ENCODE measurements around the gene PRKCE.

DNA sequence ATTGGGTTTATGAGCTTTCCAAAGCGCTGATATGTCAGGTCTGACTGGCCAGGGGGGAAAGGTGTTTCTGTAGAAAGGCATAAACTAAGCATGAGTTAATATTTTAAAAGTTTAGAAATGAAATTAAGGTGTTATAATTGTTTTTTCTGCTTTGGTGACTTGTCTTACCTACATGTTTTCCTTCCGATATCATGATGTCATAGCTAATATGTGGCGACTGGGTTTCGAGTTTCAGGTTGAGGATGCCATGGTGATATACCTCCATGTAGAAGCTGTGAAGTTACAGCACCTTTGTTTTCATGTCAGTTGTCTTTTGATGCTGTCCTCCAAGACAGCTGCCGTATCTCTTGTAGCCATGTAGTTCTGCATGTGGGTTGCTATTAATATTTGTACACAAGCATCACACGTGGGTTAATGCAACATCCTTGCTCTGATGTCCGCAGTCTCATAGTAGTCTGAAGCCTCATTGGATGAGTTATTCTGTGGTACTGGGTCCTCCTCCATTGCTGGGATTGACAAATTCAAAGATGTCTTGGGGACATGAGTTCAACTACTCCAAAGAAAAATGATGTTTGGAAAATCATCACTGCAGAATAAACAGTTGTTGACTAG is 230.6 kb downstream of the PRKCE start:
- TF ChIP-seq, protein P1, sequence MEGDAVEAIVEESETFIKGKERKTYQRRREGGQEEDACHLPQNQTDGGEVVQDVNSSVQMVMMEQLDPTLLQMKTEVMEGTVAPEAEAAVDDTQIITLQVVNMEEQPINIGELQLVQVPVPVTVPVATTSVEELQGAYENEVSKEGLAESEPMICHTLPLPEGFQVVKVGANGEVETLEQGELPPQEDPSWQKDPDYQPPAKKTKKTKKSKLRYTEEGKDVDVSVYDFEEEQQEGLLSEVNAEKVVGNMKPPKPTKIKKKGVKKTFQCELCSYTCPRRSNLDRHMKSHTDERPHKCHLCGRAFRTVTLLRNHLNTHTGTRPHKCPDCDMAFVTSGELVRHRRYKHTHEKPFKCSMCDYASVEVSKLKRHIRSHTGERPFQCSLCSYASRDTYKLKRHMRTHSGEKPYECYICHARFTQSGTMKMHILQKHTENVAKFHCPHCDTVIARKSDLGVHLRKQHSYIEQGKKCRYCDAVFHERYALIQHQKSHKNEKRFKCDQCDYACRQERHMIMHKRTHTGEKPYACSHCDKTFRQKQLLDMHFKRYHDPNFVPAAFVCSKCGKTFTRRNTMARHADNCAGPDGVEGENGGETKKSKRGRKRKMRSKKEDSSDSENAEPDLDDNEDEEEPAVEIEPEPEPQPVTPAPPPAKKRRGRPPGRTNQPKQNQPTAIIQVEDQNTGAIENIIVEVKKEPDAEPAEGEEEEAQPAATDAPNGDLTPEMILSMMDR (conservative IDR thresholded peaks at IDR 0.05; ENCODE audit: low read depth, low read length): no peak
- TF ChIP-seq EZH2 (IDR thresholded peaks at IDR 0.05; ENCODE audit: borderline replicate concordance, low read depth, low read length, poor library complexity, severe bottlenecking): no peak
